AG10803 (cell line): Measurements from ENCODE around the gene MYB.

ENCODE experiments used
- DNase-seq: peaks from one replicate; pipeline ENCODE4 v3.0.0; 2010; ENCODE audit warnings: low read depth
- H3K4me3 ChIP-seq: 2 replicates; pipeline ENCODE4 v1.5.1; 2011; ENCODE audit warnings: mild to moderate bottlenecking, low read length, control low read depth
- CTCF ChIP-seq: conservative IDR thresholded peaks from 2 replicates; pipeline ENCODE4 v1.5.1; 2011; ENCODE audit warnings: mild to moderate bottlenecking, low read length, control low read depth, inconsistent platforms

The MYB gene

GRCh38 chr6:135176058-135176457 lies 5.0 kb upstream of the MYB start:
- TF ChIP-seq CTCF: no peak
- no peak overlapping the region for H3K4me3 ChIP-seq
- no peak for DNase-seq

GRCh38 chr6:135176464-135176863 lies 4.6 kb upstream of the MYB start:
- TF ChIP-seq CTCF: no peak
- no peak for DNase-seq
- H3K4me3 ChIP-seq: no peak overlapping the region

- DNase-seq: no peak
Observed at GRCh38 chr6:135179372-135179771, 1.7 kb upstream of the MYB start.

GRCh38 chr6:135179920-135180541 lies 1.1 kb upstream of the MYB start:
- no peak overlapping the region for H3K4me3 ChIP-seq
- DNase-seq: no peak
- TF ChIP-seq CTCF: no peak

More at GRCh38 chr6:135179372-135179771, 1.7 kb upstream of the MYB start:
- no peak overlapping the region for H3K4me3 ChIP-seq
- no peak for TF ChIP-seq CTCF

- DNase-seq: no peak
- peak overlapping the region; percentile 60 for H3K4me3 ChIP-seq
- TF ChIP-seq CTCF: no peak
Observed at GRCh38 chr6:135181333-135182070, 394 bp downstream of the MYB start.

- peak overlapping the region; percentile 54 for H3K4me3 ChIP-seq
Observed at GRCh38 chr6:135182071-135183001, 1.2 kb downstream of the MYB start.

More at GRCh38 chr6:135182071-135183001, 1.2 kb downstream of the MYB start:
- no peak for TF ChIP-seq CTCF
- DNase-seq: no peak
